Stimulated activated naive CD8-positive, alpha-beta T cell treated with anti-CD3 and anti-CD28 coated beads, Interleukin-15, Interleukin-2, amounts not matched to agents 100 U/mL and 50 U/mL, for 24 hours (primary cell): Measurements from ENCODE around the gene TRUB2.
A peak's percentile ranks its signal among the peaks of the same experiment; 100 is the strongest.
"Not testable (repeated sequence)": the region's sequence is repeated elsewhere in the genome, so short reads cannot be mapped to it uniquely, and the experiment has no call there.

Source experiments
- ATAC-seq: fragments of 150-1000 bp; cut with Tn5 transposase; one replicate; pipeline ENCODE4 v1.10.0; 2021
- DNase-seq: peaks from one replicate; pipeline ENCODE4 v3.0.0; 2021

TRUB2 gene

DNA sequence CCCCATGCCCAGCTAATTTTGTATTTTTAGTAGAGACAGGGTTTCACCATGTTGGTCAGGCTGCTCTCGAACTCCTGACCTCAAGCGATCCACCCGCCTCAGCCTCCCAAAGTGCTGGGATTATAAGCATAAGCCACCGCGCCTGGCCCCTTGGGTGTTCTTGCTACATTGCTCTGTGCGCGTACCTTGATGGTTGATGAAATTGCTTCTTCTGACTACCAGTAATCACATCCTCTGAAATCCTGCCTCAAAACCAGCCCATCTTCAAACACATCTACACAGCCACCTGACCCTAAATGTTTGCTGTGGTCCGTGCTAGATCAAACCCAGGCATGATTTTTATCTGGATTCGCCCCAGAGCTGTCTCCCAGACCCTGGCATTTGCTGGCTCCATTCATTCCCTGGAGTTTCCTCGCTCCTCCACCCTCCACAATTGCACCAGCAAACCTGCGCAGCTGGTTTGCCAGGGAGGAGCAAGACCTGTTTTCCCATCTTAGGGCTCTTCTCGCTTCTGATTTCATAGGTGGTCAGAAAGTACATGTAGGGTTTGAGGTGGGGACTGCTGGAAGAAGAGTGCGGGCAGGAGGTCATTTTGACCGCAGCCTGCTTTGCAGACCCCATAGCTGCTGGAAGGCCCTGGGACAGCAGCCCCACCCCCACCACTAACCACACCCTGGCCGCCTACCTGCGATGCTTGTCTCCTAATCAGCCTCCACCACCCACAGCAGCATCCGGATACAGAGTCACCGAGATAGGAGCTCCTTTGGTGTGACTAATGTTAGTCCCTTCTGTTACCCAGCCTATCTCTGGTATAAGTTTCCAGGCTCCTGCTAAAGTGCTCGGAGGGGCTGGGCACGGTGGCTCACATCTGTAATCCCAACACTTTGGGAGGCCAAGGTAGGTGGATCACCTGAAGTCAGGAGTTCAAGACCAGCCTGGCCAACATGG is 23.4 kb downstream of the TRUB2 start:
- DNase-seq (no peak), ATAC-seq (no peak)

DNA sequence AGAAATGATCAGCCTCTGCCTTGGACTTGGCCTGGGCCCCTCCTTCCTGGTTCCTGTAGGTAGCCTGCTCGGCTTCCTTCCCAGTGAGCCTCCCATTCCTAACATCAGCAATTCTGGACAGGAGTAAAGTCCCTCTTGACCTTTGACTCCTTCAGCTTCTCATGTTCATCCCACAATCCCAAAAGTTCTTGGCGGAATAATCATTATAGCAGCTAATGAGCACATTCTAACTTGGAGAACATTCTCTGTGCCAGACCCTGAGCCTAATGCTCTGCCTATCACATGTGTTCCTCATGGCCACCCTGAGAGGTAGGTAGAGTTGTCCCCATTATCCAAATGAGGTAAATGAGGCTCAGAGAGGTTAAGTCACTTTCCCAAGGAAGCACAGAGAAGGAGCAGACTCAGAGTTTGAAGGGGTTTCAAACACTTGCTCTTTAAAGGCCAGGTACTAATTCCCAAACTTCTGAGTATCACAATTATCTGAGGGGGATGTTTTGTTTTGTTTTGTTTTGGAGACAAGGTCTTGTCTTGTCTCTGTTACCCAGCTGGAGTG is 24.9 kb downstream of the TRUB2 start:
- DNase-seq (no peak), ATAC-seq (no peak)

DNA sequence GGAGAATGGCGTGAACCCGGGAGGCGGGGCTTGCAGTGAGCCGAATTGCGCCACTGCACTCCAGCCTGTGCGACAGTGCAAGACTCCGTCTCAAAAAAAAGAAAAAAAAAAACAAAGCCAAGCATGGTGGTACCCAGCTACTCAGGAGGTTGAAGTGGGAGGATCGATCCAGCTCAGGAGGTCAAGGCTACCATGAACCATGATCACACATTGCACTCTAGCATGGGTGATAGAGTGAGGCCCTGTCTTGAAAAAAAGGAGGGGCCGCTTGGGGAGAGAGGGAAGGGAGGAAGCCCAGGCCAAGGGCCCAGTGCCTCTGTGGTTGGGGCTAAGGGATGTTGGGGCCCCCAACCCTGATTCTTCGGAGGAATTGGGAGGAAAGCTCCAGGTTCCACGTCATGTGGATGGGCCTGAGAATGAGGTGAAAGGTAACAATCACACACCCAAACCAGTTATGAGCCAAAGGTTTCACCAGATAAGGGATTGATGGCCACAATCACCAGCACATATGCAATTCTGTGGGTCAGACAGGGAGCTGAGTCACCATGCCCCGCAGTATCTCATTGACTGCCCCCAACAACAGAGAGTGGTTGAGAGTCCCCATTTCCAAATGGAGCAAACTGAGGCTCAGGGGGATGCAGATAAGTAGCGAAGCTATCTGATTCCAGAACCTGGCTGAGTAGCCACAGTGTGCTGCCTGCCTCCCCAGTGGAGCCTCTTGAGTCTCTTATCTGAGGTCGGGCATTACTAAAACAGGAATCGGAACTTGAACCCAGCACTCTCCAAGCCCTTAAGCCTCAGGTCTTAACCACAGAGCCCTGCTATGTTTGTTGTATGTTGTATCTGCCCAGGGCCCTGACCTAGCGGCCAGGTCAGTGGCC is 25.7 kb downstream of the TRUB2 start:
- ATAC-seq = no peak
- DNase-seq = no peak

DNA sequence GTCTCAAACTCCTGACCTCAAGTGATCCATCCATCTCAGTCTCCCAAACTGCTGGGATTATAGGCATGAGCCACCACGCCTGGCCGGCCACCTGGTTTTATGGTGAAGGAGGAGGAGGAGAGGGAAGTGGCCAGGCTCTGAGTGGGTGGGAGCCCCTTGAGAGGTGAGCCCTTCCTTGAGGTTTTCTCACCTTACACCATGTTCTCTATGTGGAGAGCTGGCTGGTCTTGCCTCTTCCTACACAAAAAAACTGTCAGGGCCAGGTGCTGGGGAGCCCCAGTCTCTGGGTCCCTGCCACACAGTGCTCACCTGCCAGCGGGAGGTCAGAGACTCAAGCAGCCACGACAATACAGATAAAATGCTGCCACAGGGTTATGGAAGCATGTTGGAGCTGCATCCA is 28.1 kb downstream of the TRUB2 start:
- DNase-seq (no peak), ATAC-seq (no peak)

DNA sequence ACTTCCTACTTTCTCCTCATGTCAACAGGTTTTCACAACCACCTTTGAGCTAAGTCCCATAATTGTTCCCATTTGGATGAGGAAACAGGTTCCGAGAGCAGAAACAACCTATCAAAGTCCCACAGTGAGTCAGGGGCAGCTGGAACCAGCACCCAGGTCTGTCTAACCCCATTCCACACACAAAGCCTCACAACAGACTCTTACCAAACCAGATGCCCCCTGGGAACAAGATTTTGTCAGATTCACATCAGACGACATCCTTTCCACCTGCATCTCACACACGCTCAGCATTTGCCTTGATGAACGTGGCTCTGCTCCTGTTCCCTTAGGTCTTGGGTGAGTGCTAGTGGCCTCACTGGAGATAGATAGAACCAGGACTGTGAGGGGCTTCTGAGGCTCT is 29.2 kb downstream of the TRUB2 start:
- ATAC-seq (no peak), DNase-seq (no peak)

DNA sequence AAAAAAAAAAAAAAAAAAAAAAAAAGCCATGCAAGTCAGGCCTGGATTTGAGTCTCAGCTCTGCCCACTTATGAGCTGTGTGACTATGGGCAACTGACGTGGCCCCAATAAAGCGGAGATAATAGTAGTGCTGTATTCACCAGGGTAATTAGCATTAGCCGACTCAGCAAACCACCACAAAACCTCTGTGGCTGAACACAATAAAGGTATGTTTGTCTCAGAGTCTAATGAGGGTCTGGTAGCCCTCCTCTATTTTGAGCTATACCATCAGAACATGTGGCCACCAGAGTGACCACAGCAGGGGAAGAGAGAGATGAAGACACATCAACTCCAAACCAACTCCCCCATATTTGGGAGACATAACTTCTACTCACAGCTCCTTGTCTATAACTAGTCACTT is 30.2 kb downstream of the TRUB2 start:
- ATAC-seq (no peak), DNase-seq (no peak)

DNA sequence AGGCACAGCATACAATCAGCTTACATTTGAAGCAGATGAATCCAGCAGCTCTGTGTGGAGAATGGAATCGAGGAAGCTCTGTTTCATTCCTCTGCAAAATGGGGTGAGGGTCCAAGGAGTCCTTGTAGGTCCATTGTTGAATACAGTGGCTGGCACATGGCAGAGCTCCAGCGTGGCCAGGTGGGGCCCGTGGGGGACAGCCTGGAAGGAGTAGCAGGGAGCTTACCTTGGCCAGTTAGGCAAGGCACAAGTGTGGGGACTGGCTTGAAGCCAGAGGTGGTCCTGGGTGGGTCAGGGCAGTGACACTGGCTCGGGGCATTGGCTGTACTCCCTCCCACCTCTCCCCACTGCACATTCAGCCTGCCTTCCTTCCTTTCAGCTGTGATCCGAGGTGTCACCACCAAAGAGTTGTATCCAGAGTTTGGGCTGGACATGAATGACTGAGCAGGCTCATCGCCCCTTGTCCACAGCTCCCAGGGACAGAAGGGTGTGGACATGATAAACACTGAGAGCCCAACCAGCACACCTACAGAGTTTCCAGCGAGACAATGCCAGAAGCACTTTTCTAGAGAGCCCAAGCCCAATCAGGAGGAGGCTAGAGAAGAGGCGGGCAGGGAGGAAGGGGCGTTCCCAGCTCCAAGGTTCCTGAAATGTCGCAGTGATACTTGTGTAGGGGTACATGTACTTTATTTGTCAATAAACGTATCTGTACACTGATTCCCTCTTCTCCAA is 33.8 kb downstream of the TRUB2 start:
- DNase-seq (no peak), ATAC-seq (no peak)

DNA sequence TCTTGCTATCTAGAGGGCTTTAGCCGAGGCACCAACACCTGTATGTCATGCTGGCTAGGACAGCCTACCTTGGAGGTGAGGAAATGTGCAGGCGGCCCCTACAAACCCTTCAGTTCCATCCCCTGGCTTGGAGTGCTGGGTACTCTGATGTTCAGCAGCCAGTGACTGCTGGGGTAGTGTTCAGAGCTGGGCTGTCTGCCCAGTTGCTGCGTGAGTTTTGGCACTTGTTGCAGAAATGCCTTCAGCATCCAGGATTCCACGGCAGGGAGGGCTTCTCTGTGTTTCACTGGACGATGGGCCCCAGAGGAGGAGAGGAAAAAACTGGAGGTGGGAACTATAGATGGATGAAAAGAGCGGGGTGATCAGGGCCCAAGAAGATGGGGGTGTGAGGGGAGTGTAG is 35.8 kb downstream of the TRUB2 start:
- ATAC-seq (no peak), DNase-seq (no peak)

DNA sequence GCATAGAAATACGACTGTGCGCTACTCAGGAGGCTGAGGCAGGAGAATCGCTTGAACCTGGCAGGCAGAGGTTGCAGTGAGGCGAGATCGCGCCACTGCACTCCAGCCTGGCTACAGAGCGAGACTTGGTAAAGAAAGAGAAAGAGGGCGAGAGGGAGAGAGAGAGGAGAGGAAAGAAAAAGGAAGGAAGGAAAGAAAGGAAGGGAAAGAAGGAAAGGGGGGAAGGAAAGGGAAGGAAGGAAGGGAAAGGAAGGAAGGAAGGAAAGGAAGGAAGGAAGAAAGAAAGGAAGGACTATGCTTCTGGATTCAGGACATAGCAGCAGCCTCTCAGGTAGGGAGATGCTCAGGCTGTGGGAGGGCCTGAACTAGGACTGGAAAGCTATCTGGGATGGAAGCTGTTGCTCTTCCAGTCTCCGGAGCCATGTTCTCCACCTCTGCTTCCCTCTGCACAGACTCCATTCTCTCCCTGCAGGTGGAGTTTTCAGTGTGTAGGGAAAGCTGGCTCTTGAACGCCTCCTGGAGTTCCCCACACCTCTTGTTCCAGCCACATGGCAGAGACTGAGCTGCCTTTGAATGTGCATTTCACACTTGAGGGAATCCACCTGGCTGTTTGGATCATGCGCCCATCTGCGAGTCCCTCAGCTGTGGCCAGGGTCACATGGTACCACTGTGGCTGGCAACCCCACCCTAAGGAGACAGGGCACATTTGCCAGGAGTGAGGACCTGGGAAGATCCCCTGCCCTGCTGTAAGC is 37.0 kb downstream of the TRUB2 start:
- ATAC-seq (no peak), DNase-seq (no peak)

DNA sequence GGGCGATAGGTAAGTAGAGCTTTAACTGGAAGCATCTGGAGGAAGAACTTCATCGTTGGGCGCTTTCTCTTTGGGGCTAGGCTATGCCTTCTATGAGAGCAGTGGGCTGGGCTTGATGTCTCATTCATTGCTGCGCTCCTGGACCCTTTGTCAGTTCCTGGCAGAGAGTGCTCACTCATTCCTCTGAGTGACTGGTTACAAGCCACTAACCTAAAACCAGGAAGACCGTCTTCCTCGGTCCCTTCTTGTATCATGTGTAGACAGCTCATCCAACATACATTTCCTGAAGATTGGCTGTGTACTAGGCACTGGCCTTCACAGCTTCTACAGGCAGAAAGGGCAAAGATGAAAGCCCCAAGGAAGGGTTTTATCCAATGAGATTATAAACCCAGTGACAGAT is 39.7 kb downstream of the TRUB2 start:
- ATAC-seq (no peak), DNase-seq (no peak)

DNA sequence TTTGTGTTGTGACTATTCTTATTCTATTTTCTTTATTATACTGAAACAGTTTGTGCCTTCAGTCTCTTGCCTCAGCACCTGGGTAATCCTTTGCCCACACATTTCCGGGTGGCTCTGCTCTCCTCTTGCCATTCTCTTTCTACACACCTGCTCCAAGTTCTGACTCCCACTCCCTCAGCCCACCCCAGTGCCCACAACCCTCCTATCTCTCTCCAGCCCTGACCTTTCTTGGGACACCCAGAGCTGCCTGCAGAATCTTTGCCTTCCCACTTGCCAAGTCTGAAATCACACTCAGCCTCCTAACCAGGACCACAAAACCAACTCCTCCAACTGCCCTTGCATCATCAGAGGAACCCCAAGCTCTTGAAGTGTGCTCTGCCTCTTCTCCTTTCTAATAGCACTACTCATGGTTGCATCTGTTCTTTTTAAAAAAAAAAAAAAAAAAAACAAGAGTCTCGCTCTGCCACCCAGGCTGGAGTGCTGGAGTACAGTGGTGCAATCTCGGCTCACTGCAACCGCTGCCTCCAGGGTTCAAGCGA is 42.1 kb downstream of the TRUB2 start:
- no peak for DNase-seq
- no peak for ATAC-seq

DNA sequence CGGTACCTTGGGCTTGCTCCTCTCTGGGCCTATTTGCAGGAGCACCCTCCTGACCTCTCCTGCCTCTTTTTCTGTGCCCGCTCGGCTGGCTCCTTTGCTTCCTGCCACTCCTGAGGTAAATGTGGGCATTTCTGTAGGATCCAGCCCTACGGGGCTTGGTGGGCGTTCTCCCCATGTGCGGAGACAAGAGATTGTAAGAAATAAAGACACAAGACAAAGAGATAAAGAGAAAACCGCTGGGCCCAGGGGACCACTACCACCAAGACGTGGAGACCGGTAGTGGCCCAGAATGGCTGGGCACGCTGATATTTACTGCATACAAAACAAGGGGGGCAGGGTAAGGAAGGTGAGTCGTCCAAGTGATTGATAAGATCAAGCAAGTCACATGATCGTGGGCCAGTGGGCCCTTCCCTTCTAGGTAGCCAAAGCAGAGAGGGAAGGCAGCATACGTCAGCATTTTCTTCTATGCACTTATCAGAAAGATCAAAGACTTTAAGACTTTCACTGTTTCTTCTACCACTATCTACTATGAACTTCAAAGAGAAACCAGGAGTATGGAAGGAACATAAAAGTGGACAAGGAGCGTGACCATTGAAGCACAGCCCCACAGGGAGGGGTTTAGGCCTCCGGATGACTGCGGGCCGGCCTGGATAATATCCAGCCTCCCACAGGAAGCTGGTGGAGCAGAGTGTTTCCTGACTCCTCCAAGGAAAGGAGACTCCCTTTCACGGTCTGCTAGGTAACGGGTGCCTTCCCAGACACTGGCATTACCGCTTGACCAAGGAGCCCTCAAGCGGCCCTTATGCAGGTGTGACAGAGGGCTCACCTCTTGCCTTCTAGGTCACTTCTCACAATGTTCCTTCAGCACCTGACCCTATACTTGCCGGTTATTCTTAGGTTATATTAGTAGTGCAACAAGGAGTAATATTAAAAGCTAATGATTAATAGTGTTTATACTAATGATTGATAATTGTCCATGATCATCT is 42.9 kb downstream of the TRUB2 start:
- DNase-seq, ATAC-seq: not testable (repeated sequence)

DNA sequence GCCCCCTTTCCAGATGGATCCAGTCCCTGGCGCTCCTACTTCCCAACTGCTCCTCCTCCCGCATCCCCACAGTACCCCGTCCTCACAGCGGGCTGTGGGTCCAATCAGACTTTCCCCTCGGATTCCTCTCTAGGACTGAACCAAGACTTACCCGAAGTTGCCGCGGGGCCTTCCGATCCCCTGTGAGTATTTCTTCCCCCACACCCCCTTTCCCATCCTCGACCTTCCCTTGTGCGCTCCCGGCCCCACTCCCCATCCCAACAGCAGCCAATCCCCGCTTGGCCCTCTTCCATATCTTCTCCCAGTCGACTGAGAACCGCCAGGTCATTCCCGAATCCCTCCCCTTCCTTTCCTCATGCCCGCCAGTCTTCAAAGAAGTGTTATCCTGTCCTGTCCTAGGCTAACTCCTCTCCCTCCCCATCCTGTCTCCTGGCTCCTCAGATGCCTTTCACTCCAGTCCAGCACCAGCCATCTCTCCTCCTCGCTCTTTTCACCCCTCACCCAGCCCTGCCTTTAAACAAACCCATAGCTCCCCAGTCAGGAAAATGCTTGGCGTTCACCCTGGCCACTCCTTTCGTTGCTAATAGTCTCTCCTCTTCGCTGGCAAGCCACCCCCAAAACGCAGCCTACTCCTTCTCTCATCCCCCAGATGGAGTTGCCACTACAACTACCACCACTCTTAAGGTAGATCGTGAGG is 45.5 kb downstream of the TRUB2 start:
- ATAC-seq = no peak
- no peak for DNase-seq

DNA sequence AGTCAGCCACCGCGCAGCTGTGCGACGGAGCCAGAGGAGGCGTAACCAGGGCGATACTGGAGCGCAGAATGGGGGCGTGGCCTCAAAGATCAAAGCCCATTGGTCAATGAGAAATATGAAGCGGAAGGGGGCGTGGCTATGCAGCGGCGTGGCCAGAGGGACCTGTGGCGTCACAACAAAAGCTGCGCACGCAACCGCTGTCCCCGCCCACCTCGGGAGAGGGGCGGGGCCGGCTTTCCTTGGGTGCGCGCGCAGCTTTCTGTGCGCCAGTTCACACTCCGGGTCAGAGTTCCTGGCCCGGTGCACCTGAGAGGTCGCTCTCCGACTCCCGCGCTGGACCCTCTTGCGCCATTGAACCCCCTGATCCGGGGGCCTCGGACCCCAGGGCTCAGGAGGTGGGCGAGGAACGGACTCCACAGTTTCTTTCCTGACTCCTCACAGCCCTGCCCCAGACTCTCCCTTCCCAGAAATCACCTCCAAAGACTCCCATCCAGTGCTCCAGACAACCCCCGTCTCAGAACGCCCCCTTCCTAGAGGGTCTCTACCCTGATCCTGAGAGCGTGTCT is 46.2 kb downstream of the TRUB2 start, which contains the start of gene SWI5:
Gene SWI5, plus strand, starts transcription at position 269 of the 566 bp plus-strand sequence.
- peak; percentile 98 for ATAC-seq
- DNase-seq = peak; percentile 100

DNA sequence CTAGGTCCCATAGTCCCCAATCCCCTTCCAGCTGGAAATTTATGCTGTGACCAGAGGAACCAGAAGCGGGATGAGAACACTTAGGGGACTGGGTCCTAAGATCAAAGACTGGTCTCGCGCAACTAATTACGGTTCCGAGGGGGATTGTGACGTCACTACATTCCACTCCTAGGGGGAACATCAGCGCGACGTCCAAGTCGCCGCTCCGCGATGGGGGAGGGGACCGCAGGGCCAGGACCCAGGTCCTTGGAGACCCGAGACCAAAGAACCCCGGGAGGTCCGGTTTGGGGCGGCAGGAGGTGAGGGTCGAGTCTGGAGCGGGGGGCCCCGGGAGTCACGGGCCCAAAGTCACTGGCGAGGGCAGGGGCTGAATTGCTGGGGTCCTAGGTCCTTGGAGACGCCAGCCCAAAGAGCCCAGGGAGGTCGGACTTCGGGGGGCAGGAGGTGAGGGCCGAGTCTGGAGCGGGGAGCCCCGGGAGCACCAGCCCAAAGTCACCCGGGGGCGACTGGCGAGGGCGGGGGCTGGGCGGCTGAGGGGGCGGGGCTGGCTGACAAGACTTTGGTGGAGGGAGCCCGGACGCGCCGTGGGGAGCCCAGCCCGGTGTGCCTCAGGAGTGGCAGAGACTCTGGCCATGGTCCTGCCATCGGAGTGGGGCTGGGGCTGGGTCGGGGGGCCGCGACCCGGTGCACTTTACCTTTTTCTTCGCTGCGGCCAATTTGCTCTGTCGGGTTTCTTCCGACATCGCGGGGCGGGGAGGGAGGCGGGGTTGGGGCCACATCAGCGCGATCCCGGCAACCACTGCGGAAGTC is 46.8 kb downstream of the TRUB2 start, which contains the start of gene GOLGA2:
Gene GOLGA2, minus strand, starts transcription at position 810 of the 810 bp plus-strand sequence. Its CDS starts 31 bp downstream, at position 779.
- ATAC-seq (peak; percentile 64), DNase-seq (peak; percentile 35)

DNA sequence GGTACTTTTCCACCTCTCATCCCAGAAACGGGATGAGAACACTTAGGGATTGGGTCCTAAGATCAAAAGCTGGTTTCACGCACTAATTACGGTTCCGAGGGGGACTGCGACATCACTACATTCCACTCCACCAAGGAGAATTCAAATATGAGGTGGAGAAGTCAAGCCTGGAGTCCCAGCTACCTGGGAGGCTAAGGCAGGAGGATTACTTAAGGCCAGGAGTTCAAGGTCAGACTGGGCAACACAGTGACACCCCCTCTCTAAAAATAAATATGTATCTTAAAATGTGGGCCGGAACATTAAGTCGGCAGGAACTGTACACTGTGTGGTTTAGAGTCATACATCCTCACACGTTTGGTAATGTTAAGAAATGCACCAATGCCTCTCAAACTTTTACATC is 48.0 kb downstream of the TRUB2 start:
- no peak for ATAC-seq
- no peak for DNase-seq

DNA sequence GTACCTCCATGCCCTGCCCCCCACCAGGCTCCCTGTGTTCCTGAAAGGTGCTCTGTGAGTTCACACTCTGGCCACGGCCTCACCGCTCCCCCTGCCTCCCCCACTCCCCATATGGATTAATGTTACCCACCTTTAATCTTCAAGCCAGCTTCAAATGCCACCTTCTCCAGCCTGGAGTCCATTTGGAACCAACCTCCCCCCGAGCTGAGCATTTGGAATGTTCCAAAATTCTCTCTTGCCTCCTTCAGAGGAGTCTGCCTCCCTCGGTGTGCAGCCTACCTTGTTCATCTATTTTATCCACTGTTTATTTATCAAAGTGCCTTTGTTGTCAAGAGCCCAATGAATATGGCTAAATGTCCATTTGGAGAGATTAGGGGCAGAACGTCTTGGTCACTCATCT is 50.7 kb downstream of the TRUB2 start:
- ATAC-seq (no peak), DNase-seq (no peak)

DNA sequence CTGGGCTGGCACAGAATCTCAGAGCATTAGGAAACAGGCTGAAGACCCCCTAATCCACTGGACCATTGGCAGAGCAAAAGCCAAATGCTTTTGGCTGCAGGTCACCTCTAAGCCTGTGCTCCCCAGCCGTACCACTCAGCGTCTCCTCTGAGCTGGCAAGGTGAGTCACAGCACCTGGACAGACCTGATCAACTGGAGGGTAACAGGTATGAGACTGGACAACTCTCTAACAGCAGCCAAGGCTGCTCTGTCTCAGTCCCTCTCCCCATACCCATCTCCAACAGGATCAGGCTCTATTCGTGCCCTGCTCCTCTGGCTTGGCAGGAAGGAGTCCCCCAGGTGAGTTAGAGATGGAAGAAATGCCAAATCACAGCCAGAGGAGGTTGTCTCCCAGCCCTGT is 51.1 kb downstream of the TRUB2 start:
- no peak for ATAC-seq
- DNase-seq = no peak
